PC-9 (cell line): Measurements from ENCODE around the gene CBY2. TPM values are rescaled to one million over a fixed set of nuclear protein-coding genes. Genes with fewer than 3 reads are reported as not detected.
A peak's percentile ranks its signal among the peaks of the same experiment; 100 is the strongest.

ENCODE experiments used
- Bru-seq: library from RNA; stranded (reverse); fragments of 400-500 nt; gene quantifications from one replicate; lab custom pipeline; 2021; lab: Mats Ljungman, UMichigan
- BruChase-seq, 2 experiments: library from RNA; stranded (reverse); fragments of 400-500 nt; gene quantifications; one replicate each; lab custom pipeline; 2021; lab: Mats Ljungman, UMichigan
- BruUV-seq: library from RNA; stranded (reverse); fragments of 400-500 nt; replicated peaks from 2 replicates; lab custom pipeline; 2021; lab: Mats Ljungman, UMichigan
- CTCF ChIA-PET: fragments of 300-600 bp; sonication (Branson Sonifier 250); formaldehyde crosslinking; loops from one replicate; lab custom pipeline; 2022; ENCODE audit warnings: antibody characterized with exemption; lab: Charles Lee
- POLR2A ChIA-PET: fragments of 300-600 bp; sonication (Branson Sonifier 250); formaldehyde crosslinking; loops from one replicate; lab custom pipeline; 2022; ENCODE audit warnings: antibody characterized with exemption; ENCODE audit not compliant: unreplicated experiment; lab: Charles Lee
- DNase-seq, 2 experiments: peaks; one replicate each; pipeline versions ENCODE4 v3.0.0 to v3.0.0-alpha.2; 2015 to 2022; ENCODE audit warnings: mixed read lengths in 1 of 2
- H2AFZ ChIP-seq: fragments of 200-600 bp; sonication (generic); 2 replicates; pipeline ENCODE4 v1.8.1; 2017; ENCODE audit warnings: antibody characterized with exemption
- H3F3A ChIP-seq: fragments of 200-600 bp; sonication (generic); 2 replicates; pipeline ENCODE4 v1.8.1; 2017; ENCODE audit warnings: antibody characterized with exemption, mild to moderate bottlenecking, low read depth; ENCODE audit not compliant: insufficient read depth
- H3K27ac ChIP-seq: fragments of 200-600 bp; sonication (generic); 2 replicates; pipeline ENCODE4 v1.6.1; 2016; ENCODE audit warnings: mixed run types
- H3K27me3 ChIP-seq: fragments of 200-600 bp; sonication (generic); 2 replicates; pipeline ENCODE4 v1.6.1; 2016; ENCODE audit warnings: low read depth, mixed run types; ENCODE audit not compliant: insufficient read depth
- H3K36me3 ChIP-seq: fragments of 200-600 bp; sonication (generic); 2 replicates; pipeline ENCODE4 v1.6.1; 2016; ENCODE audit warnings: low read depth, mixed run types
- H3K4me1 ChIP-seq: fragments of 200-600 bp; sonication (generic); replicated peaks from 2 replicates; pipeline ENCODE4 v1.6.1; 2016; ENCODE audit warnings: mixed run types; ENCODE audit not compliant: insufficient read depth
- H3K4me2 ChIP-seq: fragments of 200-600 bp; sonication (generic); 2 replicates; pipeline ENCODE4 v1.6.1; 2017; ENCODE audit warnings: mixed run types
- H3K4me3 ChIP-seq: fragments of 200-600 bp; sonication (generic); 2 replicates; pipeline ENCODE4 v1.6.1; 2016; ENCODE audit warnings: mixed run types
- H3K79me2 ChIP-seq: fragments of 200-600 bp; sonication (generic); 2 replicates; pipeline ENCODE4 v1.6.1; 2017; ENCODE audit warnings: low read depth, mixed run types
- H3K9me2 ChIP-seq: fragments of 200-600 bp; sonication (generic); 2 replicates; pipeline ENCODE4 v1.8.1; 2017; ENCODE audit warnings: mild to moderate bottlenecking; ENCODE audit not compliant: insufficient read depth
- H3K9me3 ChIP-seq: fragments of 200-600 bp; sonication (generic); 2 replicates; pipeline ENCODE4 v1.8.1; 2016; ENCODE audit warnings: low read depth; ENCODE audit not compliant: insufficient read depth
- H4K20me1 ChIP-seq: fragments of 200-600 bp; sonication (generic); 2 replicates; pipeline ENCODE4 v1.8.1; 2017; ENCODE audit not compliant: insufficient read depth
- EZH2 ChIP-seq: fragments of 200-600 bp; sonication (generic); IDR thresholded peaks from 2 replicates; pipeline ENCODE4 v1.8.0; 2017; ENCODE audit warnings: antibody characterized with exemption, low read depth
- intact Hi-C: fragments of 100-400 bp; cut with micrococcal nuclease; formaldehyde crosslinking; loops from one replicate; pipeline ENCODE4 v1.10.0; 2022; ENCODE audit not compliant: unreplicated experiment
- long read RNA-seq: library from polyadenylated mRNA; stranded (forward); transcript quantifications from one replicate; pipeline ENCODE4 v2.0.0, GENCODE V29; 2022
- total RNA-seq: library from RNA; stranded (reverse); gene quantifications from 2 replicates; pipeline ENCODE4 v1.2.3, GENCODE V29; 2021
- TF ChIP-seq, protein P1 (sequence below): fragments of 200-600 bp; sonication (generic); conservative IDR thresholded peaks from 2 replicates; pipeline ENCODE4 v1.6.1; 2017; ENCODE audit warnings: mixed run types, antibody characterized with exemption, mild to moderate bottlenecking, moderate library complexity

Gene CBY2, protein sequence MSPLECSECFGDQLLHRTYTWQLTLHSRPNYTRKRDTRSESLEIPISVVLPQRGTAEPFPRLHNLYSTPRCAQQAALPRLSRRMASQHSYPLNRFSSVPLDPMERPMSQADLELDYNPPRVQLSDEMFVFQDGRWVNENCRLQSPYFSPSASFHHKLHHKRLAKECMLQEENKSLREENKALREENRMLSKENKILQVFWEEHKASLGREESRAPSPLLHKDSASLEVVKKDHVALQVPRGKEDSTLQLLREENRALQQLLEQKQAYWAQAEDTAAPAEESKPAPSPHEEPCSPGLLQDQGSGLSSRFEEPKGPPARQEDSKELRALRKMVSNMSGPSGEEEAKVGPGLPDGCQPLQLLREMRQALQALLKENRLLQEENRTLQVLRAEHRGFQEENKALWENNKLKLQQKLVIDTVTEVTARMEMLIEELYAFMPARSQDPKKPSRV
- total RNA-seq: not detected in 2 replicates
- Bru-seq, nascent RNA: not detected
- percentile 9 among the genes with signal in this experiment for BruChase-seq, experiment 1, labeled RNA remaining after a 2-hour chase
- not detected for BruChase-seq, experiment 2, labeled RNA remaining after a 6-hour chase
- long read RNA-seq: 0 reads

GRCh38 chr13:45702088-45702487 is at the start of gene CBY2:
TSS of gene CBY2 (plus strand) at chr13:45702320. CDS start at chr13:45702391, 71 bp downstream.
- no peaks in the 10 kb centered on the region for H3K9me3 ChIP-seq
- BruUV-seq: no TSS peak
- peaks cover 60% of the 10 kb centered on the region for H3K27me3 ChIP-seq
- no peaks in the 10 kb centered on the region for H4K20me1 ChIP-seq
- H3K27ac ChIP-seq: no peak within 1 kb of the TSS
- H3K9me2 ChIP-seq: no peaks in the 10 kb centered on the region
- no peak within 1 kb of the TSS for H2AFZ ChIP-seq
- no peaks in the 10 kb centered on the region for H3K79me2 ChIP-seq
- TF ChIP-seq, protein P1, sequence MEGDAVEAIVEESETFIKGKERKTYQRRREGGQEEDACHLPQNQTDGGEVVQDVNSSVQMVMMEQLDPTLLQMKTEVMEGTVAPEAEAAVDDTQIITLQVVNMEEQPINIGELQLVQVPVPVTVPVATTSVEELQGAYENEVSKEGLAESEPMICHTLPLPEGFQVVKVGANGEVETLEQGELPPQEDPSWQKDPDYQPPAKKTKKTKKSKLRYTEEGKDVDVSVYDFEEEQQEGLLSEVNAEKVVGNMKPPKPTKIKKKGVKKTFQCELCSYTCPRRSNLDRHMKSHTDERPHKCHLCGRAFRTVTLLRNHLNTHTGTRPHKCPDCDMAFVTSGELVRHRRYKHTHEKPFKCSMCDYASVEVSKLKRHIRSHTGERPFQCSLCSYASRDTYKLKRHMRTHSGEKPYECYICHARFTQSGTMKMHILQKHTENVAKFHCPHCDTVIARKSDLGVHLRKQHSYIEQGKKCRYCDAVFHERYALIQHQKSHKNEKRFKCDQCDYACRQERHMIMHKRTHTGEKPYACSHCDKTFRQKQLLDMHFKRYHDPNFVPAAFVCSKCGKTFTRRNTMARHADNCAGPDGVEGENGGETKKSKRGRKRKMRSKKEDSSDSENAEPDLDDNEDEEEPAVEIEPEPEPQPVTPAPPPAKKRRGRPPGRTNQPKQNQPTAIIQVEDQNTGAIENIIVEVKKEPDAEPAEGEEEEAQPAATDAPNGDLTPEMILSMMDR: no peak
- no peak for TF ChIP-seq EZH2
- no peak within 1 kb of the TSS for H3K4me2 ChIP-seq
- CTCF ChIA-PET: no interaction called here
- no peaks in the 10 kb centered on the region for H3K4me1 ChIP-seq
- no peaks in the 10 kb centered on the region for H3F3A ChIP-seq
- no peaks in the 10 kb centered on the region for H3K36me3 ChIP-seq
- no peak for DNase-seq
- intact Hi-C loops: no loop called here
- POLR2A ChIA-PET: no interaction called here
- no peak within 1 kb of the TSS for H3K4me3 ChIP-seq

DNA sequence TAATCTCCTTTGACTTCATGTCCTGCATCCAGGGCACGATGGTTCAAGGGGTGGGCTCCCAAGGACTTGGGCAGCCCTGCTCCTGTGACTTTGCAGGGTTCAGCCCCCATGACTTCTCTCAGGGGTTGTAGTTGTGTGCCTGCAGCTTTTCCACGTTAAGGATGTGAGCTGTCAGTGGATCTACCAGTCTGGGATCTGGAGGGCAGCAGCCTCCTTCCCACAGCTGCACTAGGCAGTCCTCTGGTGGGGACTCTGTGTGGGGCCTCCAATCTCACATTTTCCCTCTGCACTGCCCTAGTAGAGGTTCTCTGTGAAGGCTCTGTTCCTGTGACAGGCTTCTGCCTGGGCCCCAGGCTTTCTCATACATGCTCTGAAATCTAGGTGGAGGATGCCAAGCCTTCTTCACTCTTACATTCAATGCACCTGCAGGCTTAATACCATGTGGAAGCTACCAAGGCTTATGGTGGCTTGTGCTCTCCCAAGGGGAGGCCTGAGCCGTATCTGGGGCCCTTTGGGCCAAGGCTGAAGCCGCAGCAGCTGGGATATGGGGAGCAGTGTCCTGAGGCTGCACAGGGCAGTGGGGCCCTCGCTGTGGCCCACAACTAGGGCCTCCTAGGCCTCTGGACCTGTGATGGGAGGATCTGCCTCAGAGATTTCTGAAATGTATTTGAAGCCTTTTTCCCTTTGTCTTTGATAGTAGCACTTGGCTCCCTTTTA is 47.3 kb upstream of the CBY2 start:
- POLR2A ChIA-PET: no interaction called here
- peaks cover 20% of the 10 kb centered on the region; the same call in 1 of the 2 replicates for H3K27me3 ChIP-seq
- no peak overlapping the region for H3K27ac ChIP-seq
- H3K9me2 ChIP-seq: no peaks in the 10 kb centered on the region
- BruUV-seq: no TSS peak
- H3K4me3 ChIP-seq: no peak overlapping the region
- no peaks in the 10 kb centered on the region for H4K20me1 ChIP-seq
- H3K79me2 ChIP-seq: no peaks in the 10 kb centered on the region
- H3F3A ChIP-seq: no peaks in the 10 kb centered on the region
- H3K4me1 ChIP-seq: no peaks in the 10 kb centered on the region
- no peak for DNase-seq
- H3K9me3 ChIP-seq: no peaks in the 10 kb centered on the region
- CTCF ChIA-PET: no interaction called here
- H3K36me3 ChIP-seq: no peaks in the 10 kb centered on the region
- no peak overlapping the region for H2AFZ ChIP-seq
- intact Hi-C loops: no loop called here
- H3K4me2 ChIP-seq: no peak overlapping the region
- TF ChIP-seq EZH2: no peak

- no peak for DNase-seq
- intact Hi-C loops: no loop called here
- no peak overlapping the region for H3K27ac ChIP-seq
These were observed 43.4 kb upstream of the CBY2 start for GRCh38 chr13:45658586-45659235.

More at GRCh38 chr13:45658586-45659235, 43.4 kb upstream of the CBY2 start:
- no peaks in the 10 kb centered on the region for H4K20me1 ChIP-seq
- H3K4me3 ChIP-seq: no peak overlapping the region
- TF ChIP-seq, protein P1: no peak
- TF ChIP-seq EZH2: no peak
- no peaks in the 10 kb centered on the region for H3K9me3 ChIP-seq
- H2AFZ ChIP-seq: no peak overlapping the region
- H3K9me2 ChIP-seq: no peaks in the 10 kb centered on the region
- H3F3A ChIP-seq: no peaks in the 10 kb centered on the region
- no peak overlapping the region for H3K4me2 ChIP-seq
- no peaks in the 10 kb centered on the region for H3K36me3 ChIP-seq
- no peaks in the 10 kb centered on the region for H3K27me3 ChIP-seq
- no peaks in the 10 kb centered on the region for H3K4me1 ChIP-seq
- no TSS peak for BruUV-seq
- CTCF ChIA-PET: no interaction called here
- H3K79me2 ChIP-seq: no peaks in the 10 kb centered on the region
- POLR2A ChIA-PET: no interaction called here
